HG03280 (cell line): Measurements from ENCODE around the gene ISCU.
"Not testable (repeated sequence)": the region's sequence is repeated elsewhere in the genome, so short reads cannot be mapped to it uniquely, and the experiment has no call there.

Source experiments
- ATAC-seq: cut with Tn5 transposase; IDR thresholded peaks from one replicate; pipeline ENCODE4 v1.9.1; 2021; ENCODE audit warnings: mild to moderate bottlenecking, moderate library complexity; ENCODE audit not compliant: unreplicated experiment

The ISCU gene

DNA sequence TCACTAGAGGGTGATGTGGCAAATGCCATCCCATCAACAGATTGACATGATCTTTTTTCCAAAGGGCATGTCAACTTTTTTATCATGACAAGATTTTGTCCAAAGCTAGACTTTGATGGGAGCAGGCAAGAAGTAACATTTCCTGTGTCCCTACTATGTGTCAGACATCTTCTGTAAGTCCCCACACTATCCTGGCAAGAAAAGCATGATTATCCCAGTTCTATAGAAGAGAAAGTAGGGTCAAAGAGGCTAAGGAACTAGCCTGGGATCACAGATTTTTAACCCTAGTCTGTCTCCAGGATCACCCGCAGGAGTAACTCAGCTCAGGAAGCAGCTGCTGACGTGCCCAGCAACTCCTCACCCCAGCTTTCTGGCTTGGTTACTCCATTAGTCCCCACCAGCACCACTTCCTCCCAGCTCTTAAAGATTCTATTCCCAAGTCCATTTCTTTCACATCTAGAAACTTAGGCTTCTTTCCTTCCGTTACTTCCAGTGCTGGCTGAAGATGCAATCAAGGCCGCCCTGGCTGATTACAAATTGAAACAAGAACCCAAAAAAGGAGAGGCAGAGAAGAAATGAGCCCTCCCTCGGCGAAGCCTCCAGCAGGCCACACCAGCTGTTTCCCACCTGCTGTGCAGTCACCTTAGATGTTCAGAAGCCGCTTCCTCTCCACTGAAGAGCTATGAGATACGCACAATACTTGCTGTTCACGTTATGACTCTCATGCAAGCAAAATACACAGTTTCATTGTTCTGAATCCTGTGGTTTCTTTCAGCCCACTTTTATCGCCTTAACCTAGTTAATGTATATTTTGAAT lies 6.2 kb downstream of the ISCU start:
- ATAC-seq = peak; percentile 77

DNA sequence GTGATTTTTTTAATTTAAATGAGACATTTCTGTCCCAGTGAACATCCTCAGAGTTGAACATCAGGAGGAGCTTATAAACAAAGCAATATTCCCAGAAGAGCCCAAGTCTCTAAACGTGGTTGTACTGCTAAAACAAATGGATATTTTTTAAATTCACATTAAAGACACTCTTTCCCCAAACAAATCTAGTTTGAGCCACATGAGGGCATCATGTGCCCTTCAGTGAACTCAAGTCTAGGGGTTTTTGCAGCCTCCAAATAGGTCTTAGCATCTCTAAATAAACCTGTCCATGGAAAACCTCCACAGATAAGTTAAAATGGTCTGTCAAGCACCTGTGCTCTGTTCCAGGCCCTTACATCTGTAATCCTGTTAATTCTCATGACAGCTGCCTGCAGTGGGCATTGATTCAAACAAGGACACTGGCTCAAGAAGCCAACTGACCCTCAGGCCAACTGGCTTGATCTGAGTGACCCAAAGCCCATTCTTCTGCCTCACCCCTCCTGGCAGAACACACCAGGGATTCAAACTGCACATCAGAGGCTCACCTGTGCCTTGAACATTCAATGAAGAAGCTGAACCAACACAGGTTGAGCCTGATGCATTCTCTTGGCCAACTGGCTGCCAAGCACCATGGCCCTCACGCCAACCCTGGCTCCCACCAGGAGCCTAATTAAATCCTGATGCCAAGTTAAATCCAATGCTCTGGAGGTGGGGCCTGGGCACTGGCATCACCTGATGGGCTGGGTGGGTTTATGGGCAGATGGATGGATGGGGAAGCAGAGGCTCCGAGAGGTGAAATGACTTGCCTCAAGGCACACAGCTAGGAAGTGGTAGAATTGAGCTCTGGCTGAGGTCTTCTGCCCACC lies 8.6 kb downstream of the ISCU start:
- ATAC-seq = no peak

DNA sequence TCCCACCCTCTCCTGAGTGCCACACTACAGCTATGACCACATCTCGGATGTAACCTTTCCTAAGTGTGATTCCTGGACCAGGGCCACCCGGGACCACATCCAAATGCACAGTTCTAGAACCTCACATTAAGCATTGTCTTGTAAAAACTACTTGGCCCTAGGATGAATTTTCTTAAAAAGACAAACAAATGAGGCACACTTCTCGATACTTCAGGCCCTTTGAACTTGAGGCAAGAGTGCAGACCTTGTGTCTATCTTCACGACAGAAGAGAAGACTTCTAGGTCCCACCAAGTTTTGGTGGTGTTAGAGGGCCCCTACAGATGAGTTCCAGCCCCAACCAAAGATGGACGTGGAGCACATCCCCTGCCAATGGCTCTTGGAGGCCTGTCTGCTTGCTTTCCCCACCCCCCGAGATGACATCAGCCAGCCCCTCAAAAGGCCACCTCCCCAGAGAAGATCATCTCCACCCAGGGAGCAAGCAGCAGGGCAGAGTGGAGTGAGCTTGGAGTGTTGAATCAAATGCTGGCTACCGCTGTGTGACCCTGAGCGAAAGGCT lies 9.3 kb downstream of the ISCU start:
- ATAC-seq = no peak

DNA sequence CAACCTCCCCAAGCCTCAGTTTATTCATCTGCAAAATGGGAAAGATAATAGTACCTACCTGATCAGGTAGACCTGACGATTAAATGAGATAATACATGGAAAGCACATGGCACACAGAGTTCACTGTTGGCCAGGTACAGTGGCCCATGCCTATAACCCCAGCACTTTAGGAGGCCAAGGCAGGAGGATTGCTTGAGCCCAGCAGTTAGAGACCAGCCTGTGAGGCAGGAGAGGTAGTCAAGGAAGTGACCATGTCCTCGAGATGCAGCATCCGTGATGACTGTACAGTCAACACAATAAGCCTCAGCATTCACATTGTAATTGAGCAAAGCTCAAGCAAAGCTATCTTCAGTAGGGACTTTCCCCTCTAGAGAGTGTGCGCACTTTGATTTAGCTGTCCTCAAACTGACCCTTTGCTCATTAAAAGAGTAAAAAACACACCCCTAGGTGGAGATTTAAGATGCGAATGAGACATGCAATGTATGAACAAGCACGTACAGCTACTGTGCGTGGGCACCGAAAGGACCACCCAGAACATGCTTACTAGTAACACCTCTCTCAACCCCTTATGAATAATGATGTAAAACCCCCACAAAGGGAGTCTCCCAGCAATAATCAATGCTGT lies 9.9 kb downstream of the ISCU start:
- no peak for ATAC-seq

DNA sequence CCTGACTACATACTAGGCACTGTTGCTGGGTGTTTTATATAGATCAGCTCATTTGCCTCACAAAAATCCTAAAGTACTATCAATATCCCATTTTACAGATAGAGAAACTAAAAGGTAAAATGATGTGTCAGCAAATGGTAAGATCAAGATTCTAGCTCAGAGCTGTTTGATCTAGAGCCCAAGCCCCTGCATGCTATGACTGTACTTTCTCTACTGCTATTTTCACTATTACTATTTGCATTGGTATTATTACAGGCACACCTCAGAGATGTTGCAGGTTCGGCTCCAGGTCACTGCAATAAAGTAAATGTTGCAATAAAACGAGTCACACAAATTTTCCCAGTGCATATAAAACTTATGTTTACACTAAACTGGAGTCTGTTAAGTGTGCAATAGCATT lies 10.9 kb downstream of the ISCU start:
- no peak for ATAC-seq

DNA sequence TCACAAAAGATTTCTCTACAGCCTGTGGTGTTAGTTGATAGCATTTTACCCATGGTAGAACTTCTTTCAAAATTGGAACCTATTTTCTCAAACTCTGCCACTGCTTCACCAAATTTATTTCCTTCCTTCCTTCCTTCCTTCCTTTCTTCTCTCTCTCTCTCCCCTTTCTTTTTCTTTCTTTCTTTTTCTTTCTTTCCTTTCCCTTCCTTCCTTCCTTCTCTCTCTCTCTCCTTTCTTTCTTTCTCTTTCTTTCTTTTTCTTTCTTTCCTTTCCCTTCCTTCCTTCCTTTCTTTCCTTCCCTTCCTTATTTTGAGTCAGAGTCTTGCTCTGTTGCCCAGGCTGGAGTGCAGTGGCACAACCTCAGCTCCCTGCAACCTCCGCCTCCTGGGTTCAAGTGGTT lies 11.9 kb downstream of the ISCU start:
- not testable (repeated sequence) for ATAC-seq

DNA sequence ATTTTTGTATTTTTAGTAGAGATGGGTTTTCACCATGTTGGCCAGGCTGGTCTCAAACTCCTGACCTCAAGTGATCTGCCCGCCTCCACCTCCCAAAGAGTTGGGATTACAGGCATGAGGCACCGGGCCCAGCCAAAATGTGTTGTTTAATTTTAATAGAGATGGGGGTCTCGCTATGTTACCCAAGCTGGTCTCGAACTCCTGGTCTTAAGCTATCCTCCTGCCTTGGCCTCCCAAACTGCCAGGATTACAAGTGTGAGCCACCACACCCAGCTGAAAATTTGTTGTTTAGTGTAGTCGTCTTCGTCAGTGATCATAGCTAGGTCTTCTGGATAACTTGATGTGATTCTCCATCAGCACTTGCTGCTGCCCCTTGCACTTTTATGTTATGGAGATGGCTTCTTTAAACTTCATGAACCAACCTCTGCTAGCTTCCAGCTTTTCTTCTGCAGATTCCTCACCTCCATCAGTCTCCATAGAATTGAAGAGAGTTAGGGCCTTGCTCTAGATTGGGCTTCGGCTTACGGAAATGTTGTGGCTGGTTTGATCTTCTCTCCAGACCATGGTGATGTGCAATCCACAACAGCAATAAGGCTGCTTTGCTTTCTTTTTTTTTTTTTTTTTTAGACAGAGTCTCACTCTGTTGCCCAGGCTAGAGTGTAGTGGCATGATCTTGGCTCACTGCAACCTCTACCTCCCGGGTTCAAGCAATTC lies 13.0 kb downstream of the ISCU start:
- no peak for ATAC-seq

DNA sequence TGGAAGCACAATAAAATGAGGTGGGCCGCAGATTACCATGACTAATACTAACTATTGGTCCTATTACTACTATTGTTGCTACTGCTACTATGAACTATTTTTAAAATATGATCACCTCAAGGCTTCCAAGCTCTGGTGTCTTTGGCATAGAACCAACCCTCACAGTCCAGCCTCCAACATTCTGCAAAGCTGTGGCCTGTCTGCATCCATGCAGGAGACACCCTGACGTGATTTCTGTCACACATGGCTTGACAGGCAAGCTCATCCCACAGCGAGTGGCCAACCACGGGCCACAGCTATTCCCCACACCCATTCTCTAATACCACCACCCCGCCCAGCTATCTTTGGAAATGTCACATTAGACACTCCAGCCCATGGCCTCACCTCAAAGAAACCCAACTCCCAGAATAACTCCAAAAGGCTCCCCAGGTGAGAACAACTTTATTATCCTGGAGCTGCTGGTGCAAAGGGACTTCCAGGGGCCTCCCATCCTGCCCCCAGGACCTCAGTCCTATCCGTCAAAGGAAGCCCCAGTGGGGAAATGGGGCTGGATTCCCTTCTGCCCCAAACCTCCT lies 14.4 kb downstream of the ISCU start:
- ATAC-seq = no peak

DNA sequence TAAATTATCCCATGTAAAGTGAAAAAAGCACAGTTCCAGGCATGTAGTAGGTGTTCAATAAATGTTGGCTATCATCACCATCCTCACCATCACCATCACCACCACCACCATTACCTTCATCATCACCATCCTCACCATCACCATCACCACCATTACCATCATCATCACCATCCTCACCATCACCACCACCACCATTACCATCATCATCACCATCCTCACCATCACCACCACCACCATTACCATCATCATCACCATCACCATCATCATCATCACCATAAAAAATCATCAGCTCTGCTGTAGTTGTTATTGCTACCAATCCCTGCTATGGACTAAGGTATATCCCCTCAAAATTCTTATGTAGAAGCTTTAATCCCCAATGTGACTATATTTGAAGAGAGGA lies 15.1 kb downstream of the ISCU start:
- ATAC-seq = no peak

DNA sequence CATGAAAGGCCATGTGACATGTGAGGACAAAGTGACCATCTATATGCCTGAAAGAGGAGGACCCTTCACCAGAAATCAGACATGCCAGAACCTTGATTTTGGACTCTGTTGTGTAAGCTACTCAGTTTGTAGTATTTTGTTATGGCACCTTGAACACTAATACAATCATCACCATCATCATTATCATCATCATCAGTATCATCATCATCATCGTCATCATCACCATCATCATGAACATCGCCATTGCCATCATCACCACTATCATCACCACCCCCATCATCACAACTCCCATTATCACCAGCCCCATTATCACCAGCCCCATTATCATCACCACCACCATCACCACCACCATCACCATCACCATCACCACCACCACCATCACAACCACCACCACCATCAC lies 15.9 kb downstream of the ISCU start:
- ATAC-seq = no peak

DNA sequence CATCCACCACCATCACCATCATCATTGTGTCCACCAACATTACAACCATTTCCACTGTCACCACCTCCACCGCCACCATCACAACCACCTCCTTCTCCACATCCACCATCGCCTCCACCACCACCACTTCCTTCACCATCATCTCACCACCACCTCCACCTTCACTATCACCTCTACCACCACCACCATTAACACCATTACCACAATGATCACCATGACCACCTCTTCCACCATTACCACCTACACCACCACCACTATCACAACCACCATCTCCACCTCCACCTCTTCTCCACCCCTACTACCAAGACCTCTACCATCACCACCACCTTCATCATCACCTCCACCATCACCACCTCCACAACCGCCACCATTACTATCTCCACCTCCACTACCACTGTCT lies 16.4 kb downstream of the ISCU start:
- no peak for ATAC-seq

DNA sequence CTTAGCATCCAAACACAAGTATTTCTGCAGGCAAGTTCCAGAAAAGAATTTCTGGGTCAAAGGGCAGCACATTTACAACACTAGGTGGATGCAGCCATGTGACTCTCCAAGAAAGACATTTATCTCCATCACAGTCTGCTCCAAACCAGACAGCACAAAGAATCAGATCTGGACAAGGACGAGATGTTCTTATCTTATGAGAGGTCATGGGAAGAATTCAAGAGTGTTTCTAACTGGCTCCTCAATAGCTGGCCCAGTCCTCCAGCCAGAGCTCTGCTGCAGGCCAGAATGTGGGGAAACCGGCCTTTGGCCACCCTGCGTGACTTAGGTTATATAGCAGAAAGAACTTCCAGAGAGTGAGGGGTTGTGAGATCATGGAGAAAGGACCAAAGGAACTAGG lies 18.1 kb downstream of the ISCU start:
- no peak for ATAC-seq

DNA sequence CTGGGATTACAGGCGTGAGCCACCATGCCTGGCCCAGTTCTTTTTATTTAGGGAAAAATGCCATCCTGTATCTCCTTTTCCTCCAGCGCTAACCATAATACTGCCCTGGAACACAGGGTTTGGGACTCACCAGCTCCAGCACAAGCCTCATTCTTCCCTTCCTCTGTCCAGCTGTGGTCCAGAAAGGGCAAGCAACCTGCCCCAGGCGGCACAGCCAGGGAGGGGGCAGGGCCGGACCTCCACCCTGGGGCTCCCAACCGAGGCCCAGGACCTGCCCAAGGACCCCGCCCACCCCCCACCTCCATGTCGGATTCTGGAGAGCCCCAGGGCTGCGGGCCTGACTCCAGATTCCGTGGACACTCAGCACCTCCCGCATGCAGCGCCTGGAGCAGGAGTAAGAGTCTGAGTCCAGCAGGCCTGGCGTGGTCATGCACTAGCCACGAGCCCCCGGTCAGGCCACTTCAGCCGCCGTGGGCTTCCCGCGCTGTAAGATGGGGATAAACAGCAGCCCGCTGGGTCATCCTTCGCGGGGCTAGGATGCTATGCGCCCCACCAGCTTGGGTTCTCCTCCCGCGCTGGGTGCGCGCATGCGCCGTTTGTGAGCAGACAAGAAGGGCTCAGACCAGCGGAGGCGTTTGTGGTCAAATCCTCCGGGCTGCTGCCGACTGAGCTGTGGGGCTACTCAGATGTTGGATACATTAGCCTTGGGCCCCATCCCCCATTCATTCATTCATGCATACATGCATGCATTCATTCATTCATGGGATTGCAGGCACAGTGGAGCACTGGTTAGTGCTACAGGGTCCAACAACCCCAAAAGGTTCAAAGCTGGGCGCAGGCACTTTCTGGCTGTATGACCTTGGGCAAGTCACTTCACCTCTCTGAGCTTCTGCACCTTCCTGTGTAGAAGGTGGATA lies 19.2 kb downstream of the ISCU start:
- ATAC-seq = no peak

DNA sequence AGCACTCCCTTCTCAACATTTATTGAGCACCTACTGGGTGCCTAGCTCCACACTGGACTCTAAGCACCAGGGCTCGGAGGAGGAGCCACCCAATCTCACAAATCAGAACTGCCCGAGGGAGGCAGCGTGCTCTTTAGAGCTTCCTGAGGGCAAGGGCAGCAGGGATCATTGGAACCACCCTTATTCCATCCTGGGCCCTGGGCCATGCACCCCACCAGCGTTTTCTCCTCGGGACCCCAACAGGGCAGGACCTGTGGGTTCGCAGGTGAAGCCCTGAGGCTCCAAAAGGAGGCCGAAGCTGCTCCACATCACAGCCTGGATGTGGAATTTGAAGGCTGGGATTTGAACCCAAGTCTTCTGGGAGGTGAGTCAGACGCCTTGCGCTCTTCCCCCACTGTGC lies 20.1 kb downstream of the ISCU start:
- no peak for ATAC-seq

DNA sequence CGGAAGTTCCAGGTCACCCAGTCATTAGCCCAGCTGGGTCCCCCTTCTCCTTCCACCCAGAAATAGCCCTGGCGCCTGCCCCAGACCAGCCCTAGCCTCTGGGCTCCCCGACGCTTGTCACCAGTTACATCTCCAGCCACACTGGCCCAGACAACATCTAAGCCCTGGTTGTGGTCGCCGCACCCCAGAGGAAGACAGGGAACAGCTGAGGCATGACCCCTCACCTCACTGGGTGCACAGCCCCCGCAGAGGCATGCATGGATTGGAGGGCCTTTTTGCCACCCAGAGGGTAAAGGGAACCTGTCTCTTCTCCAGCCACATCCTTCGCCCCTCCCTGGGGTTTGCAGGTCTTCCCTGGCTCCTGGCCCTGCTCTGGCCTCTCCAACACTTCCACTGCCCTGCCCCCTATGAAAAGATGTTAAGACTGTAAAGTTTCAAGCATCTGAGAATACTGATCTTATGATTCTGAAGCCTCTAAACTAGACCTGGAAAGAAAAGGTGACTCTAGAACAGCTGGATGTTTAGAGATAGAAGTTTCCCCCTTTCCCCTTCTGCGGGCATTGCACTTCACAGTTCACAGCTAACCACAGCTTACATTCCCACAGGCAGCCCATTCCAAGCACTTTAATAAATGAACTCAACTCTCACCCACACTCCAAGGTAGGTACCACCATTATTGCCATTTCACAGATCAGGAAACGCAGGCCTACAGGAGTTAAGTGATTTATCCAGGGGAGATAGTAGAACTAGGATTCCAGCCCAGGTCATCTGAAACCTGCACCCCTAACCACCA lies 20.8 kb downstream of the ISCU start:
- no peak for ATAC-seq

DNA sequence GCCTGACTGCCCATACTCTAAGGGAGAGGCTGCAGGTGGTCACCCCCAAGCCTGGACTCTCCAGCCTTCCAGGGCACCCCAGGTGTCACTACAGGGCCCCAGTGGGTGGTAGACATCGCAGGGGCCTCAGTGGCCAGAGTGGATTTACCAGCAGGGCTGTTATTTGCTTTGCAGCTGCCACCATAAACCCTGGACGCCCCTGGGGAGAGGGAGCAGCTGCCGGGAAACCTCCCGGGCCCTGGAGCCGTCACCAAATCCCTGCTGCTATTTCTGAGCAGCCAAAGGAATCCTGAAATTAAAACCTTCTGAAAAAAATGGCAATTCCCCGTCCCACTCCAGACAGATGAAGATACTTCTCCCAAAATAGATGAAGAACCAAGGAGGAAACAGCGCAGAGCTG lies 21.6 kb downstream of the ISCU start:
- ATAC-seq = no peak

DNA sequence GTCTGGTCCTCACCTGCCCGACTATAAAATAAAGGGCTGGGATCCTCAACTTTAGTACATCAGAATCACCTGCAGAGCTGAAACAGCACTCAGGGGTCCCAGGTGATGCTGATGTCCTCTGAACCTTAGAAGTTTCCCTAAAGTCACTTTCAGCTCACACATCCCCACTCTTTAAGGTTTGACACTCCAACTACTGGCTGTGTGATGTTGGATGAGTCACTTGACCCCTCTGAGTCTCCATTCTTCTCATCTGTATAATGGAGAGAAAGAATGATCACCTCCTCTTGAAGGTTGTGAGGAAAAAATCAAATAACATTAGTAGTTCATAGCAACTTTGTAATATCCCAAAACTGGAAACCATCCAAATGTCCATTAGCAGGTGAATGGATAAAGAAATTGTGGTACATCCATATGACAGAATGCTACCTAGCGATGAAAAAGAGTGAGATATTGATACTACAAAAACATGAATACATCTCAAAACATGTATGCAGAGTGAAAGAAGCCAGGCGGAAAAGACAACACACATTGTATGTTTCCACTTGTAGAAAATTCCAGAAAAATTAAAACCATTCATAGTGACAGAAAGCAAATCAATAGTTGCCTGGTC lies 22.2 kb downstream of the ISCU start:
- ATAC-seq = no peak

DNA sequence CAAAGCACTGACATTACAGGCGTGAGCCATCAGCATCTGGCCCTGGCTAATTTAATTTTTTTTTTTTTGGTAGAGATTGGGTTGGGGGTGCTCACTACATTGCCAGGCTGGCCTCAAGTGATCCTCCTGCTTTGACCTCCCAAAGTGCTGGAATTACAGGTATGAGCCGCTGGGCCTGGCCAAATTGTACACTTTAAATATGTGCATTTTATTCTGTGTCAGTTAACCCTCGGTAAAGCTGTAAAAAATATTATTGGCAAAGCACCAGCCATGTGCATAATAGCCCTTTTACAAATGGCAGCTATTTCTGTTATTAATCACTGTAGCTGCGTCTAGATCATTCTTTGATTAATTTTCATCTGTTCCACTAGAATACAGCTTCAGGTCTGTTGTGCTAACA lies 23.5 kb downstream of the ISCU start:
- ATAC-seq = no peak
